MM.1S (cell line): ENCODE data around the gene TBC1D13.

Experiments used
- CTCF ChIP-seq: fragments of 300-600 bp; sonication (generic); IDR thresholded peaks from 2 replicates; pipeline ENCODE4 v1.5.1; 2016; ENCODE audit warnings: antibody characterized with exemption, low read length, mixed read lengths
- EZH2 ChIP-seq: fragments of 300-600 bp; sonication (generic); optimal IDR thresholded peaks from 2 replicates; pipeline ENCODE3; 2017; ENCODE audit warnings: low read depth, mild to moderate bottlenecking, antibody characterized with exemption, low read length, mixed read lengths
- EZH2phosphoT487 ChIP-seq: fragments of 300-600 bp; sonication (generic); IDR thresholded peaks from 2 replicates; pipeline ENCODE4 v1.6.1; 2018; ENCODE audit warnings: antibody characterized with exemption, low read length

- no peak for TF ChIP-seq CTCF
- TF ChIP-seq EZH2phosphoT487: no peak
- no peak for TF ChIP-seq EZH2
Measured at GRCh38 chr9:128771745-128772519, 15.1 kb upstream of the TBC1D13 start, which contains the start of gene ZER1.
